Kidney (tissue), 14 donors: Measurements from ENCODE around the gene MIA. TPM values are rescaled to one million over a fixed set of nuclear protein-coding genes. Genes with fewer than 3 reads are reported as not detected.

Experiments
- DNase-seq, 5 donors: peaks; one replicate each; pipeline ENCODE4 v3.0.0-alpha.2; 2013 to 2020
- FAIRE-seq: peaks from 2 replicates; lab custom pipeline; 2012; peaks lifted over from hg19 to GRCh38; lab: Jason Lieb, UNC
- H3K27ac ChIP-seq, 2 donors: one replicate each; pipeline ENCODE4 v1.7.0; 2013; ENCODE audit warnings: low read depth in 2 of 2, low read length in 2 of 2, inconsistent platforms in 1 of 2
- H3K27me3 ChIP-seq: one replicate; pipeline ENCODE4 v1.7.1; 2013; ENCODE audit warnings: low read length, inconsistent platforms; ENCODE audit not compliant: control insufficient read depth, insufficient read depth
- H3K36me3 ChIP-seq, 3 donors: one replicate each; pipeline versions ENCODE4 v1.7.0 to v1.7.1; 2013; ENCODE audit warnings: low read length in 3 of 3, control low read depth in 1 of 3, inconsistent platforms in 1 of 3; ENCODE audit not compliant: insufficient read depth in 3 of 3, control insufficient read depth in 2 of 3
- H3K4me1 ChIP-seq, 3 donors: one replicate each; pipeline versions ENCODE4 v1.7.0 to v1.7.1; 2013; ENCODE audit warnings: low read length in 3 of 3, inconsistent platforms in 1 of 3, low read depth in 1 of 3; ENCODE audit not compliant: control insufficient read depth in 2 of 3, insufficient read depth in 2 of 3
- H3K4me3 ChIP-seq, 3 donors: one replicate each; pipeline versions ENCODE4 v1.7.0 to v1.8.1; 2013; ENCODE audit warnings: low read length in 3 of 3, control low read depth in 1 of 3, inconsistent platforms in 1 of 3
- H3K9ac ChIP-seq, 3 donors: one replicate each; pipeline versions ENCODE4 v1.7.0 to v1.7.1; 2013; ENCODE audit warnings: low read length in 3 of 3, control low read depth in 1 of 3, inconsistent platforms in 1 of 3
- H3K9me3 ChIP-seq, 3 donors: one replicate each; pipeline versions ENCODE4 v1.7.0 to v1.7.1; 2013; ENCODE audit warnings: low read length in 3 of 3, control low read depth in 1 of 3, inconsistent platforms in 1 of 3; ENCODE audit not compliant: control insufficient read depth in 2 of 3, insufficient read depth in 1 of 3
- CTCF ChIP-seq: IDR thresholded peaks from 3 replicates; pipeline ENCODE4 v1.5.1; 2012; ENCODE audit warnings: mild to moderate bottlenecking, moderate library complexity, borderline replicate concordance; ENCODE audit not compliant: insufficient read depth; ENCODE audit errors: extremely low read depth
- intact Hi-C: fragments of 100-400 bp; cut with DNase I; formaldehyde crosslinking; loops from one replicate; pipeline ENCODE4 v1.11.1; 2022
- polyA plus RNA-seq: library from polyadenylated mRNA; stranded (reverse); fragments of 350-450 nt; fragmentation: Illumina TruSeq; extraction: RNeasy Lipid Tissue Mini Kit (QIAGEN cat#74804); gene quantifications from one replicate; pipeline ENCODE4 v1.2.3, GENCODE V29; 2014; ENCODE audit warnings: low read depth, low replicate concordance; ENCODE audit not compliant: insufficient read depth
- total RNA-seq: library from RNA; stranded (reverse); fragmentation: NEBNext Ultra II Directional; extraction: Animal tissue kit (Norgen Biotek cat#: 25700); gene quantifications from one replicate; pipeline ENCODE4 v1.2.1, GENCODE V29; 2021
- donor health status: control.
- donor health status: control.
- donor health status: control.
- donor health status: control.
- donor health status: control.
- donor health status: DM: yes; HTN: yes; CAD: no.
- donor health status: Normal renal cell carcinoma (clear cell type).

The MIA gene
- total and polyA plus RNA-seq, 2 donors from 2014 or later = 6.5 TPM; not detected in 1

- no peak for TF ChIP-seq CTCF
- Histone ChIP-seq H3K4me3 (peak overlapping the region in 2 of 3 donors; percentile 15 to 46), H3K4me1 (peaks cover 0 to 76% (median 34%) of the 10 kb centered on the region in 3 donors), H3K27ac (peak overlapping the region; percentile 73 to 83), H3K27me3 (no peaks in the 10 kb centered on the region), H3K9ac (peak overlapping the region in 2 of 3 donors; percentile 8 to 66), H3K36me3 (peaks cover 0 to 6% (median 4%) of the 10 kb centered on the region in 3 donors), H3K9me3 (no peaks in the 10 kb centered on the region)
- DNase-seq (peak in 2 of 5 donors; percentile 40 to 51), FAIRE-seq (no peak)
- intact Hi-C loops = loop anchor here (10.0 kb wide), 1 partner anchor 138 kb away; no protein-coding TSS in a partner anchor
Observed at GRCh38 chr19:40802300-40803169, 27.2 kb downstream of the MIA start.

- H3K9ac ChIP-seq = peak overlapping the region in 1 of 3 donors; percentile 66
- TF ChIP-seq CTCF = no peak
- H3K4me3 ChIP-seq = peak overlapping the region in 2 of 3 donors; percentile 6 to 46
- intact Hi-C loops = loop anchor here (10.0 kb wide), 1 partner anchor 139 kb away; no protein-coding TSS in a partner anchor
- FAIRE-seq (no peak), DNase-seq (peak in 1 of 5 donors; percentile 48)
- H3K4me1 ChIP-seq = peaks cover 0 to 70% (median 34%) of the 10 kb centered on the region in 3 donors
- peaks cover 0 to 10% (median 7%) of the 10 kb centered on the region in 3 donors for H3K36me3 ChIP-seq
- H3K27ac ChIP-seq = peak overlapping the region; percentile 73 to 83
- no peaks in the 10 kb centered on the region for H3K27me3 ChIP-seq
- no peaks in the 10 kb centered on the region for H3K9me3 ChIP-seq
Observed at GRCh38 chr19:40803170-40803856, 28.0 kb downstream of the MIA start.

GRCh38 chr19:40803857-40804782 lies 28.8 kb downstream of the MIA start:
- DNase-seq (peak in 2 of 5 donors; percentile 35 to 81), FAIRE-seq (no peak)
- peaks cover 0 to 14% (median 9%) of the 10 kb centered on the region in 3 donors for H3K36me3 ChIP-seq
- no peak for TF ChIP-seq CTCF
- no peaks in the 10 kb centered on the region for H3K9me3 ChIP-seq
- intact Hi-C loops = loop anchor here (10.0 kb wide), 1 partner anchor 139 kb away; no protein-coding TSS in a partner anchor
- peak overlapping the region in 1 of 3 donors; percentile 66 for H3K9ac ChIP-seq
- H3K27ac ChIP-seq = peak overlapping the region; percentile 73 to 83
- peak overlapping the region in 1 of 3 donors; percentile 46 for H3K4me3 ChIP-seq
- peaks cover 0 to 70% (median 34%) of the 10 kb centered on the region in 3 donors for H3K4me1 ChIP-seq
- H3K27me3 ChIP-seq = no peaks in the 10 kb centered on the region
